H1 (cell line): ENCODE results near the gene FGF3. TPM values are rescaled to one million over a fixed set of nuclear protein-coding genes. Genes with fewer than 3 reads are reported as not detected.
A peak's percentile ranks its signal among the peaks of the same experiment; 100 is the strongest.

Experiments used
- CTCF ChIA-PET: fragments of 300-600 bp; sonication (Branson Sonifier 250); formaldehyde crosslinking; loops from one replicate; lab custom pipeline; 2021; ENCODE audit not compliant: partially characterized antibody; lab: Charles Lee
- POLR2A ChIA-PET: fragments of 300-600 bp; sonication (Branson Sonifier 250); formaldehyde crosslinking; loops from one replicate; lab custom pipeline; 2021; ENCODE audit warnings: inconsistent platforms; ENCODE audit not compliant: partially characterized antibody; lab: Charles Lee
- DNase-seq, 2 experiments: peaks; one replicate each; pipeline versions ENCODE4 v3.0.0 to v3.0.0-alpha.2; 2010 to 2022; ENCODE audit warnings: low spot score in 2 of 2, low read depth in 1 of 2, mixed read lengths in 1 of 2
- FAIRE-seq: peaks from 2 replicates; lab custom pipeline; 2011; peaks lifted over from hg19 to GRCh38; lab: Jason Lieb, UNC
- H2AFZ ChIP-seq: 2 replicates; pipeline ENCODE4 v1.8.1; 2012; ENCODE audit warnings: low read length, inconsistent platforms
- H2AK5ac ChIP-seq: 2 replicates; pipeline ENCODE4 v1.6.1; 2013; ENCODE audit warnings: low read depth, low read length
- H2BK120ac ChIP-seq: replicated peaks from 2 replicates; pipeline ENCODE3; 2013; ENCODE audit warnings: low read depth, low read length, inconsistent platforms
- H2BK12ac ChIP-seq: 2 replicates; pipeline ENCODE4 v1.6.1; 2013; ENCODE audit warnings: low read depth, low read length
- H2BK15ac ChIP-seq: 2 replicates; pipeline ENCODE4 v1.6.1; 2013; ENCODE audit warnings: low read length
- H2BK20ac ChIP-seq: 2 replicates; pipeline ENCODE4 v1.6.1; 2013; ENCODE audit warnings: low read length
- H2BK5ac ChIP-seq: 2 replicates; pipeline ENCODE4 v1.6.1; 2013; ENCODE audit warnings: low read depth, low read length
- H3K14ac ChIP-seq: 2 replicates; pipeline ENCODE4 v1.6.1; 2013; ENCODE audit warnings: inconsistent platforms; ENCODE audit not compliant: insufficient read length
- H3K18ac ChIP-seq: 2 replicates; pipeline ENCODE4 v1.6.1; 2013; ENCODE audit warnings: low read length; ENCODE audit errors: extremely low read depth
- H3K23ac ChIP-seq: 2 replicates; pipeline ENCODE4 v1.6.1; 2013; ENCODE audit warnings: inconsistent platforms; ENCODE audit not compliant: insufficient read length
- H3K23me2 ChIP-seq: 2 replicates; pipeline ENCODE4 v1.6.1; 2013; ENCODE audit warnings: low read depth, low read length
- H3K27ac ChIP-seq: 2 replicates; pipeline ENCODE4 v1.6.1; 2011; ENCODE audit warnings: low read depth, low read length, inconsistent platforms
- H3K27me3 ChIP-seq, 4 experiments: replicated peaks in 1 of 4; 1 replicate in 1 of 4; 2 replicates in 3 of 4; pipeline versions ENCODE4 v1.6.1 to v1.8.1; 2011 to 2013; ENCODE audit warnings: low read length in 3 of 4, mild to moderate bottlenecking in 3 of 4, inconsistent platforms in 2 of 4, mixed read lengths in 2 of 4, moderate library complexity in 1 of 4; ENCODE audit not compliant: control insufficient read depth in 3 of 4, insufficient read depth in 3 of 4; ENCODE audit errors: extremely low read depth in 1 of 4
- H3K36me3 ChIP-seq, 4 experiments: 2 replicates each; pipeline versions ENCODE4 v1.6.1 to v1.8.1; 2011 to 2013; ENCODE audit warnings: mild to moderate bottlenecking in 4 of 4, low read length in 3 of 4, moderate library complexity in 2 of 4, control low read depth in 1 of 4, inconsistent platforms in 1 of 4; ENCODE audit not compliant: insufficient read depth in 4 of 4, control insufficient read depth in 2 of 4
- H3K4ac ChIP-seq: replicated peaks from 2 replicates; pipeline ENCODE3; 2013; ENCODE audit warnings: low read length, low read depth, mixed read lengths, inconsistent platforms; ENCODE audit not compliant: insufficient read length
- H3K4me1 ChIP-seq, 4 experiments: replicated peaks in 1 of 4; 1 replicate in 1 of 4; 2 replicates in 3 of 4; pipeline versions ENCODE4 v1.6.1 to v1.8.1; 2011 to 2013; ENCODE audit warnings: low read length in 3 of 4, inconsistent platforms in 2 of 4, mixed read lengths in 1 of 4; ENCODE audit not compliant: insufficient read depth in 4 of 4, control insufficient read depth in 3 of 4
- H3K4me2 ChIP-seq, 2 experiments: 2 replicates each; pipeline versions ENCODE4 v1.6.1 to v1.8.1; 2011 to 2013; ENCODE audit warnings: low read depth in 2 of 2, low read length in 2 of 2, control low read depth in 1 of 2, inconsistent platforms in 1 of 2, mild to moderate bottlenecking in 1 of 2; ENCODE audit not compliant: insufficient read depth in 1 of 2
- H3K4me3 ChIP-seq, 4 experiments: fragments of 200-600, 300-600 bp in 1 of 4; sonication (generic), shearing (Covaris generic), sonication (Bioruptor Twin) in 1 of 4; 2 replicates each; pipeline versions ENCODE4 v1.5.1 to v1.8.1; 2011 to 2016; ENCODE audit warnings: low read length in 4 of 4, low read depth in 3 of 4, control low read depth in 2 of 4, inconsistent platforms in 2 of 4, mild to moderate bottlenecking in 2 of 4, mixed read lengths in 1 of 4, moderate library complexity in 1 of 4; ENCODE audit not compliant: insufficient read depth in 2 of 4; ENCODE audit errors: extremely low read depth in 1 of 4
- H3K56ac ChIP-seq: replicated peaks from 2 replicates; pipeline ENCODE3; 2013; ENCODE audit warnings: low read depth, mild to moderate bottlenecking, mixed read lengths, low read length, inconsistent platforms; ENCODE audit not compliant: insufficient read length
- H3K79me1 ChIP-seq: 2 replicates; pipeline ENCODE4 v1.6.1; 2013; ENCODE audit warnings: low read depth, low read length, control low read depth
- H3K79me2 ChIP-seq, 2 experiments: 2 replicates each; pipeline versions ENCODE4 v1.6.1 to v1.8.1; 2012 to 2013; ENCODE audit warnings: low read length in 2 of 2, mild to moderate bottlenecking in 2 of 2, inconsistent platforms in 1 of 2; ENCODE audit not compliant: insufficient read depth in 2 of 2, control insufficient read depth in 1 of 2
- H3K9ac ChIP-seq, 4 experiments: replicated peaks in 1 of 4; 1 replicate in 1 of 4; 2 replicates in 3 of 4; pipeline versions ENCODE4 v1.6.1 to v1.8.1; 2011 to 2013; ENCODE audit warnings: low read depth in 3 of 4, low read length in 3 of 4, control low read depth in 2 of 4, mild to moderate bottlenecking in 2 of 4, moderate library complexity in 2 of 4, inconsistent platforms in 1 of 4; ENCODE audit errors: extremely low read depth in 1 of 4
- H3K9me3 ChIP-seq, 2 experiments: 2 replicates each; pipeline versions ENCODE4 v1.6.1 to v1.8.1; 2012 to 2013; ENCODE audit warnings: mild to moderate bottlenecking in 2 of 2, moderate library complexity in 2 of 2, control low read depth in 1 of 2, inconsistent platforms in 1 of 2, low read depth in 1 of 2, low read length in 1 of 2, mixed read lengths in 1 of 2; ENCODE audit not compliant: insufficient read depth in 2 of 2
- H4K20me1 ChIP-seq, 2 experiments: replicated peaks in 1 of 2; 2 replicates each; pipeline versions ENCODE3 to v1.8.1; 2011 to 2013; ENCODE audit warnings: inconsistent platforms in 2 of 2, low read length in 2 of 2, mild to moderate bottlenecking in 1 of 2; ENCODE audit not compliant: insufficient read depth in 2 of 2, control insufficient read depth in 1 of 2
- H4K5ac ChIP-seq: 2 replicates; pipeline ENCODE4 v1.6.1; 2013; ENCODE audit warnings: low read length, low read depth, mixed read lengths, inconsistent platforms; ENCODE audit not compliant: insufficient read length
- H4K8ac ChIP-seq: 2 replicates; pipeline ENCODE4 v1.8.0; 2013; ENCODE audit warnings: mild to moderate bottlenecking, moderate library complexity, low read length, inconsistent platforms; ENCODE audit not compliant: insufficient read depth; ENCODE audit errors: extremely low read depth
- H4K91ac ChIP-seq: replicated peaks from 2 replicates; pipeline ENCODE3; 2013; ENCODE audit warnings: low read length, mixed read lengths, inconsistent platforms; ENCODE audit not compliant: insufficient read length
- CHD2 ChIP-seq: IDR thresholded peaks from 2 replicates; pipeline ENCODE4 v1.6.1; 2012; ENCODE audit warnings: low read length, improper control_type of control experiment
- WGBS, 2 experiments: shearing (Covaris generic) in 1 of 2; methylation state at CpG; one replicate each; pipeline versions ENCODE4 v1.1.6 to v1.1.7; 2013 to 2015; ENCODE audit warnings: low lambda C conversion rate in 2 of 2, mixed read lengths in 2 of 2, inconsistent platforms in 1 of 2, low coverage in 1 of 2, missing lambda C conversion rate in 1 of 2; ENCODE audit not compliant: insufficient replicate concordance in 2 of 2, insufficient coverage in 1 of 2, insufficient read length in 1 of 2; ENCODE audit errors: extremely low coverage in 1 of 2, missing lambda C conversion rate in 1 of 2; 5-methylcytosine and 5-hydroxymethylcytosine counted together
- polyA plus RNA-seq, 7 experiments: library from polyadenylated mRNA; depleted of rRNA in 3 of 7; stranded (reverse) in 5 of 7; unstranded in 2 of 7; fragments of >200 nt in 5 of 7; fragments of 200-250 nt in 2 of 7; gene quantifications; 1 replicate in 5 of 7; 2 replicates in 1 of 7; 4 replicates in 1 of 7; pipeline versions ENCODE4 v1.2.1 to v1.2.3, GENCODE V29; 2011 to 2013; ENCODE audit warnings: missing spikeins in 2 of 7, mixed read lengths in 2 of 7
- total RNA-seq: library from RNA; stranded (reverse); fragmentation: NEBNext Ultra II Directional; extraction: Animal tissue kit (Norgen Biotek cat#: 25700); gene quantifications from 2 replicates; pipeline ENCODE4 v1.2.1, GENCODE V29; 2021

FGF3 gene
- total and polyA plus RNA-seq, 2 of the 8 experiments (the other 6 are each of a cell fraction or from before 2014, with no cell fraction given), result not detected

DNA sequence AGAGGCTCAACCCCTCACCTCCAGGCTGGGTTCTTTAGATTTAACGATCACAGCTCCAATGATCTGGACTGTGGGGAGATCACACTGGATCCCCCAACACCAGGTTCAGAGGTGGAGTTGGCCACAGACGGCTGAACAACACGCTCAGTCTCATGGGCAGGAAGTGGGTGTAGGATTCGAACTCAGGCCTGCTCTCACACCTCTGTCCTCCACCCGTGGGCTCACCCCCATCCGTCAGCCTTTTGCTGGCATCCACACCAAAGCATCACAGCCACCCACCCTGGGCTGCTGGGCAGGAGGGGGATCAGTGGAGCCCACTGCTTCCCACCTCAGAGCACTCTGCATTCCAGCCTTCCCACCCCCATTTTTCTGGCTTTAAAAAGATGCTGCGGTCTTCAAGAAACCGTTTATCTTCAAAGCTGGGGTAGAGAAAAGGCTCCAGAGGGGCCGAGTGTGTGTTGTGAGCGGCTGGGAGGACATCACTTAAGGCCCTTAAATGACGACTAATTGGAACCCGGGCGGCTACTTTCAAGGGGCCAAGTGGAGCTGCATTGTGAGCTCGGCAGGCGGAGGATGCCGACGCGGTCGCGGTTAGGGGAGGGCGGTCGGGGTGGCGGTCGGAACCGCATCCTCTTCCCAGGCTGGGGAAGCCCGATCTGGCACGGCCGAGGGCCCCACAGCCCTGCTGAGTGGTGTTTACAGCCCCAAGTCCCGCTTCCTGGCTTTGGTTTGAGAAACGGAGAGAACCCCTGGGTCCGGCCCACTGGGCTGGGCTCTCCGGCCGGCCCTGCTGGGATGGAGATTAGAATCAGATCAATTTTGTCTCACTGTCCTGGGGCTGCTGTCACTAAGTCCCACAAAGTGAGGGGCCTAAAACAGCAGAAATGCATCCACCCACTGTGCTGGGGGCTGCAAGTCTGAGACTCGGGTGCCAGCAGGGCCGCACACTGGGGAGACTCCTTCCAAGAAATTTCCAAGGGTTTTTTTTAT is 15.9 kb upstream of the FGF3 start:
- no peak overlapping the region for H3K4me3 ChIP-seq
- WGBS, 2 experiments, result 67% methylated on average over 35 of the region's 35 CpGs; no CpG with 5 or more reads in 1 of the 2 experiments
- no peak overlapping the region for H3K4ac ChIP-seq
- H3K4me2 ChIP-seq, result no peak overlapping the region
- 0 out of 2 replicates have a peak overlapping the region, but pooled peaks have one; percentile 34 for H2BK20ac ChIP-seq
- CTCF ChIA-PET, result interaction anchor here (1.2 to 2.3 kb wide), 5 partner anchors 8 to 130 kb away, joined by 3 to 9 read pairs (median 4); no protein-coding TSS in a partner anchor
- no peak overlapping the region for H3K27ac ChIP-seq
- no peak overlapping the region for H2AK5ac ChIP-seq
- peak overlapping the region; percentile 99 for H2BK15ac ChIP-seq
- H2AFZ ChIP-seq, result no peak overlapping the region
- H3K23ac ChIP-seq, result no peak overlapping the region
- no peak overlapping the region for H3K9ac ChIP-seq
- no peaks in the 10 kb centered on the region for H3K36me3 ChIP-seq
- H2BK120ac ChIP-seq, result no peak overlapping the region
- no peaks in the 10 kb centered on the region for H4K20me1 ChIP-seq
- H3K79me1 ChIP-seq, result no peaks in the 10 kb centered on the region
- no peak for TF ChIP-seq CHD2
- peaks cover 0 to 10% (median 4%) of the 10 kb centered on the region in 4 experiments; a peak in 6 of 7 replicates for H3K4me1 ChIP-seq
- H3K23me2 ChIP-seq, result no peaks in the 10 kb centered on the region
- no peak overlapping the region; the same call in 1 of the 2 replicates for H3K18ac ChIP-seq
- no peak overlapping the region for H3K56ac ChIP-seq
- no peaks in the 10 kb centered on the region for H3K9me3 ChIP-seq
- no peak overlapping the region for H2BK5ac ChIP-seq
- no peak overlapping the region for H4K8ac ChIP-seq
- FAIRE-seq (no peak), DNase-seq (no peak)
- peak overlapping the region; percentile 82 for H4K91ac ChIP-seq
- H3K79me2 ChIP-seq, result no peaks in the 10 kb centered on the region
- POLR2A ChIA-PET, result no interaction called here
- H3K27me3 ChIP-seq, result no peaks in the 10 kb centered on the region
- peak overlapping the region; percentile 68; the same call in 1 of the 2 replicates for H2BK12ac ChIP-seq
- H4K5ac ChIP-seq, result no peak overlapping the region
- H3K14ac ChIP-seq, result no peak overlapping the region
